Thyroid gland (tissue), 4 donors: ENCODE data around the gene TOPAZ1.

Source experiments
- CTCF ChIP-seq, 6 experiments: fragments of 200-600 bp in 3 of 6; fragments of 450-650 bp in 3 of 6; sonication (generic) in 3 of 6; IDR thresholded peaks; one replicate each; pipeline ENCODE4 v1.5.1; 2016 to 2019; ENCODE audit warnings: antibody characterized with exemption in 6 of 6, mild to moderate bottlenecking in 2 of 6, inconsistent platforms in 1 of 6, moderate library complexity in 1 of 6
- POLR2A ChIP-seq, 2 donors: fragments of 450-650 bp; IDR thresholded peaks; one replicate each; pipeline ENCODE4 v1.6.1; 2017; ENCODE audit warnings: antibody characterized with exemption in 2 of 2, mild to moderate bottlenecking in 2 of 2, moderate library complexity in 1 of 2

GRCh38 chr3:44343421-44343820 is 101.7 kb downstream of the TOPAZ1 start:
- TF ChIP-seq CTCF (IDR thresholded peaks at IDR 0.05) (no peak), POLR2A (IDR thresholded peaks at IDR 0.05) (no peak)
